Endothelial cell of umbilical vein (primary cell): ENCODE measurements around the gene NEXN. TPM values are rescaled to one million over a fixed set of nuclear protein-coding genes. Genes with fewer than 3 reads are reported as not detected.

Experiments
- polyA plus RNA-seq, 4 experiments: library from polyadenylated mRNA; depleted of rRNA in 3 of 4; stranded (reverse) in 3 of 4; unstranded in 1 of 4; fragments of >200 nt; gene quantifications; 2 replicates each; pipeline versions ENCODE4 v1.2.1 to v1.2.3, GENCODE V29; 2011 to 2012; ENCODE audit warnings: missing spikeins in 1 of 4
- total RNA-seq: library from RNA; stranded (reverse); gene quantifications from 2 replicates; pipeline ENCODE4 v1.2.3, GENCODE V29; 2021

Gene NEXN
- total and polyA plus RNA-seq, 2 donors (not counting 3 experiments of a cell fraction or from before 2014, with no cell fraction given) = 1.0 to 11.7 TPM

Other genes starting within 250 kb of the NEXN start
- gene ZZZ3, start 206.0 kb upstream of the NEXN start, total RNA-seq = 48.4 and 54.3 TPM in 2 replicates
- gene ZZZ3, start 206.0 kb upstream of the NEXN start, polyA plus RNA-seq = 10.4 and 13.1 TPM in 2 replicates
- 44.1 and 46.4 TPM in 2 replicates for gene USP33, start 128.8 kb upstream of the NEXN start, total RNA-seq
- 15.7 and 22.5 TPM in 2 replicates for gene USP33, start 128.8 kb upstream of the NEXN start, polyA plus RNA-seq
- gene MIGA1, start 109.0 kb upstream of the NEXN start, total RNA-seq = 13.7 and 14.6 TPM in 2 replicates
- gene MIGA1, start 109.0 kb upstream of the NEXN start, polyA plus RNA-seq = 2.0 and 2.8 TPM in 2 replicates
- 163 and 166 TPM in 2 replicates for gene FUBP1, start 90.4 kb downstream of the NEXN start, total RNA-seq
- gene FUBP1, start 90.4 kb downstream of the NEXN start, polyA plus RNA-seq = 112 and 124 TPM in 2 replicates
- gene DNAJB4, start 116.3 kb downstream of the NEXN start, total RNA-seq = 122 and 136 TPM in 2 replicates
- gene DNAJB4, start 116.3 kb downstream of the NEXN start, polyA plus RNA-seq = 20.1 and 30.4 TPM in 2 replicates
- gene GIPC2, start 157.3 kb downstream of the NEXN start, total RNA-seq = 7.7 and 9.6 TPM in 2 replicates
- 2.1 and 2.8 TPM in 2 replicates for gene GIPC2, start 157.3 kb downstream of the NEXN start, polyA plus RNA-seq